Gastroesophageal sphincter (tissue), 3 donors: ENCODE data around the gene CNGB1.

ENCODE experiments used
- CTCF ChIP-seq, 4 experiments: fragments of 200-600 bp in 2 of 4; fragments of 450-650 bp in 2 of 4; sonication (generic) in 1 of 4; IDR thresholded peaks; one replicate each; pipeline ENCODE4 v1.5.1; 2017 to 2019; ENCODE audit warnings: antibody characterized with exemption in 4 of 4, mild to moderate bottlenecking in 2 of 4, moderate library complexity in 2 of 4
- POLR2A ChIP-seq, 2 donors: fragments of 450-650 bp; IDR thresholded peaks; one replicate each; pipeline ENCODE4 v1.6.1; 2017; ENCODE audit warnings: antibody characterized with exemption in 2 of 2, mild to moderate bottlenecking in 2 of 2, moderate library complexity in 1 of 2
- POLR2AphosphoS5 ChIP-seq: sonication (generic); formaldehyde crosslinking; IDR thresholded peaks from one replicate; pipeline ENCODE4 v1.6.1; 2017; ENCODE audit warnings: antibody characterized with exemption

- TF ChIP-seq CTCF (IDR thresholded peaks at IDR 0.05) = no peak
- no peak for TF ChIP-seq POLR2AphosphoS5
- no peak for TF ChIP-seq POLR2A (IDR thresholded peaks at IDR 0.05)
Measured at GRCh38 chr16:57938484-57938883, 32.4 kb downstream of the CNGB1 start.
